Vagina (tissue), 2 donors: ENCODE results near the gene COL6A3. TPM values are rescaled to one million over a fixed set of nuclear protein-coding genes. Genes with fewer than 3 reads are reported as not detected.
A peak's percentile ranks its signal among the peaks of the same experiment; 100 is the strongest.

Experiments
- DNase-seq, 2 donors: peaks; one replicate each; pipeline ENCODE4 v3.0.0-alpha.2; 2017; ENCODE audit errors: extremely low spot score in 2 of 2
- H3K27ac ChIP-seq: fragments of 200-600 bp; sonication (generic); one replicate; pipeline ENCODE4 v1.5.1; 2019
- H3K27me3 ChIP-seq: fragments of 200-600 bp; sonication (generic); one replicate; pipeline ENCODE4 v1.5.1; 2019
- H3K36me3 ChIP-seq, 2 donors: fragments of 200-600 bp; sonication (generic); one replicate each; pipeline ENCODE4 v1.5.1; 2017 to 2019
- H3K4me1 ChIP-seq: fragments of 200-600 bp; sonication (generic); one replicate; pipeline ENCODE4 v1.5.1; 2019
- H3K4me3 ChIP-seq, 2 donors: fragments of 200-600 bp; sonication (generic); 1 replicate in 1 of 2; 2 replicates in 1 of 2; pipeline ENCODE4 v1.5.1; 2016 to 2019
- H3K9me3 ChIP-seq: fragments of 200-600 bp; sonication (generic); one replicate; pipeline ENCODE4 v1.5.1; 2019
- POLR2A ChIP-seq, 2 donors: fragments of 450-650 bp; IDR thresholded peaks; one replicate each; pipeline ENCODE4 v1.6.1; 2017; ENCODE audit warnings: antibody characterized with exemption in 2 of 2, mild to moderate bottlenecking in 2 of 2, moderate library complexity in 2 of 2
- POLR2AphosphoS5 ChIP-seq, 2 donors: sonication (generic); formaldehyde crosslinking; IDR thresholded peaks; one replicate each; pipeline ENCODE4 v1.9.0; 2017; ENCODE audit warnings: antibody characterized with exemption in 2 of 2, mild to moderate bottlenecking in 2 of 2, low read depth in 1 of 2; ENCODE audit not compliant: insufficient read depth in 1 of 2
- intact Hi-C: fragments of 100-400 bp; cut with DNase I; formaldehyde crosslinking; loops from one replicate; pipeline ENCODE4 v1.15.1; 2023
- total RNA-seq: library from RNA; depleted of rRNA; stranded (reverse); fragments of >200 nt; gene quantifications from one replicate; pipeline ENCODE4 v1.2.3, GENCODE V29; 2016
- TF ChIP-seq, protein P1 (sequence below), 3 experiments: fragments of 450-650 bp in 2 of 3; fragments of 200-600 bp in 1 of 3; sonication (generic) in 1 of 3; IDR thresholded peaks; one replicate each; pipeline ENCODE4 v1.5.1; 2017 to 2019; ENCODE audit warnings: antibody characterized with exemption in 3 of 3, mild to moderate bottlenecking in 2 of 3, moderate library complexity in 2 of 3

Gene COL6A3
- total RNA-seq, 1 donor from 2014 or later, result 315 TPM

DNA sequence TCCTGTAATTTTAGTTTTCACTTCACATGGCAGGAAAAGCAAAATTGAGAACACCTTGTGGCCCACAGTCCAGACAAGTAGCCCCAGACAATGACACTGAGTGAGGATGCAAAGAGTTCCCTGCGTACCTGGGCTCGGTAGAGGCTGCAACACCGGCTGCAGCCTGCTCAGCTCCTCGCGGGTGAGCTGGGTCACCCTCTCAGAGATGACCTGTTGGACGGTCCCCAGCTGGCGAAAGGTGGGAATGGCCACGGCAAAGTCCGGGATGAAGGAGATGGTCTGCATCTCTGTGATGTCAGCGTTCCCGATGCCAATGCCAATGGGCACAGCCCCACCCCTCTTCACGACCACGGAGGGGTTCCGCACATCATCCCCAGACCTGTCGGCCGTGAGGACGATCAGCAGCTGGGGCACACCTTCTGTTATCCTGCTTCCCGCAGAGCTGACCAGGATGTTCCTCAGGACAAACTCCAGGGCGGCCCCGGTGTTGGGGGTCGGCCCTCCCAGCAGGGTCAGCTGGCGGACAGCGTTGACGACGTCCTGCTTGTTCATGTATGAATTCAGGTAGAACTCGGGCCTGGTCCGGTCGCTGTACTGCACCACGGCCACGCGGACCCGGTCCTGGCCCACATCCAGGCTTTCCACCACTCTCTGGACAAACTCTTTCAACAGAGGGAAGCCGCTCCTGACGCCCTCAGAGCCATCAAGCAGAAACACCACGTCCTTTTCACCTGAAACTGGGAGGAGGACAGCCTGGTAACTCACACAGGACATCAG, 39.5 kb downstream of the COL6A3 start:
- H3K27me3 ChIP-seq, result no peaks in the 10 kb centered on the region
- peaks cover 0 to 46% of the 10 kb centered on the region in 2 donors for H3K36me3 ChIP-seq
- H3K9me3 ChIP-seq, result no peaks in the 10 kb centered on the region
- H3K27ac ChIP-seq, result peak overlapping the region; percentile 25
- intact Hi-C loops, result no loop called here
- H3K4me1 ChIP-seq, result peaks cover 4% of the 10 kb centered on the region
- H3K4me3 ChIP-seq, result no peak overlapping the region
- DNase-seq, result no peak
- TF ChIP-seq POLR2A (IDR thresholded peaks at IDR 0.05), result no peak
- TF ChIP-seq, protein P1, sequence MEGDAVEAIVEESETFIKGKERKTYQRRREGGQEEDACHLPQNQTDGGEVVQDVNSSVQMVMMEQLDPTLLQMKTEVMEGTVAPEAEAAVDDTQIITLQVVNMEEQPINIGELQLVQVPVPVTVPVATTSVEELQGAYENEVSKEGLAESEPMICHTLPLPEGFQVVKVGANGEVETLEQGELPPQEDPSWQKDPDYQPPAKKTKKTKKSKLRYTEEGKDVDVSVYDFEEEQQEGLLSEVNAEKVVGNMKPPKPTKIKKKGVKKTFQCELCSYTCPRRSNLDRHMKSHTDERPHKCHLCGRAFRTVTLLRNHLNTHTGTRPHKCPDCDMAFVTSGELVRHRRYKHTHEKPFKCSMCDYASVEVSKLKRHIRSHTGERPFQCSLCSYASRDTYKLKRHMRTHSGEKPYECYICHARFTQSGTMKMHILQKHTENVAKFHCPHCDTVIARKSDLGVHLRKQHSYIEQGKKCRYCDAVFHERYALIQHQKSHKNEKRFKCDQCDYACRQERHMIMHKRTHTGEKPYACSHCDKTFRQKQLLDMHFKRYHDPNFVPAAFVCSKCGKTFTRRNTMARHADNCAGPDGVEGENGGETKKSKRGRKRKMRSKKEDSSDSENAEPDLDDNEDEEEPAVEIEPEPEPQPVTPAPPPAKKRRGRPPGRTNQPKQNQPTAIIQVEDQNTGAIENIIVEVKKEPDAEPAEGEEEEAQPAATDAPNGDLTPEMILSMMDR (IDR thresholded peaks at IDR 0.05), result no peak
- TF ChIP-seq POLR2AphosphoS5 (IDR thresholded peaks at IDR 0.05; ENCODE audit: insufficient read depth in 1 of 2, low read depth in 1 of 2), result peak in 1 of 2 donors; percentile 51

DNA sequence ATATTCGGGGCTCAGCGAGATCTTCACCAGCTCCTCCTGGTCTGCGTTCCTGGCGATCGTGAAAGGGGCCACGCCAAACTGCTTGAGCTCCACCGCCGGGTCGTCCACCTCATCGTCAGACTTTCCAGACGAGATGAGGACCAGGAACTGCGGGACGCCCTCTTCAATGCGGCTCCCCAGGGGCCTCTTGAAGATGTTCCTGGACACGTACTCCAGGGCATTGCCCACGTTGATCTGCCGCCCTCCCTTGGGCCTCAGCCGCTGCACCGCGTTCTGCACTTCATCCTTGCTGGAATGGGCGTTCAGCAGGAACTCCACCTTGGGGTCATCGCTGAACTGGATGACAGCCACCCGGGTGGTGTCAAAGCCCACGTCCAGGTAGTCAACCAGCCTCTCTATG, 42.1 kb downstream of the COL6A3 start:
- TF ChIP-seq, protein P1 (IDR thresholded peaks at IDR 0.05), result no peak
- TF ChIP-seq POLR2AphosphoS5 (IDR thresholded peaks at IDR 0.05; ENCODE audit: insufficient read depth in 1 of 2, low read depth in 1 of 2) (peak in 1 of 2 donors; percentile 24), POLR2A (IDR thresholded peaks at IDR 0.05) (no peak)
- H3K27me3 ChIP-seq, result no peaks in the 10 kb centered on the region
- H3K27ac ChIP-seq, result no peak overlapping the region
- H3K4me3 ChIP-seq, result no peak overlapping the region
- DNase-seq, result no peak
- peaks cover 0 to 44% of the 10 kb centered on the region in 2 donors for H3K36me3 ChIP-seq
- peaks cover 4% of the 10 kb centered on the region for H3K4me1 ChIP-seq
- intact Hi-C loops, result no loop called here
- H3K9me3 ChIP-seq, result no peaks in the 10 kb centered on the region

DNA sequence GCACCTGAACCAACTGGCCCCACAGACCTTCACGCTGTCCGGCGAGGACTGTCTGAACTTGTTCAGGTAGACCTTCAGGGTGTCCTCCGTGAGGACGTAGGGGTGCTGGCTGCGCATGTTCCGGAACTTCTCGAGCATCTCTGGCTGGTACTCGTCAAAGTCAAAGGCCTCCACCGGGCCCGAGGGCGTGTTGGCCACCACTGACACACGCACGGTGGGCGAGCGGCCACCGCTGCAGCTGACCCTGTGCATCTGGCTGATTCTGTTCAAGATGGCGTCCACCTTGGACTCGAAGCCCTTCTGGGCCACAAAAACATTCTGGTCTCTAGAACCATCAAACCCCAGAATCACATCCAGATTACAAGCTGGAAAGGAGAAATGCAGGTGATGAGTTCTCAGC, 48.3 kb downstream of the COL6A3 start:
- no peak overlapping the region for H3K4me3 ChIP-seq
- peaks cover 19% of the 10 kb centered on the region for H3K4me1 ChIP-seq
- H3K36me3 ChIP-seq, result peaks cover 0 to 47% of the 10 kb centered on the region in 2 donors
- intact Hi-C loops, result no loop called here
- no peaks in the 10 kb centered on the region for H3K27me3 ChIP-seq
- H3K9me3 ChIP-seq, result no peaks in the 10 kb centered on the region
- no peak overlapping the region for H3K27ac ChIP-seq
- TF ChIP-seq, protein P1 (IDR thresholded peaks at IDR 0.05), result no peak
- TF ChIP-seq POLR2A (IDR thresholded peaks at IDR 0.05), result no peak
- TF ChIP-seq POLR2AphosphoS5 (IDR thresholded peaks at IDR 0.05; ENCODE audit: insufficient read depth in 1 of 2, low read depth in 1 of 2), result no peak
- DNase-seq, result no peak

DNA sequence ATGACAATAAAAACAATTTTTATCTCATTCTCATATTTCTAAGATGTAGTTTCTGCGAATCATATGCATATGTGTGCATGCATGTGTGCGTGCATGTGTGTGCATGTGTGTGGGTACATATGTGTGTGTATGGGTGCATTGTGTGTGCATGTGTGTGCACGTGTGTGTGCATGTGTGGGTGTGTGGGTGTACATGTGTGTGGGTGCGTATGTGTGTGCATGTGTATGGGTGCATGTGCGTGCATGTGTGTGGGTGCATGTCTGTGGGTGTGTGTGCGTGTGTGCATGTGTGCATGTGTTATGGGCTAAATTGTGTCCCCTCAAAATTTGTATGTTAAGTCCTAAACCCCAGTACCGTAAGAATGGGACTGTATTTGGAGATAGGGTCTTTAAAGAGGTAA, 49.3 kb downstream of the COL6A3 start:
- H3K36me3 ChIP-seq, result peaks cover 0 to 57% of the 10 kb centered on the region in 2 donors
- TF ChIP-seq POLR2AphosphoS5 (IDR thresholded peaks at IDR 0.05; ENCODE audit: insufficient read depth in 1 of 2, low read depth in 1 of 2) (no peak), POLR2A (IDR thresholded peaks at IDR 0.05) (no peak)
- TF ChIP-seq, protein P1 (IDR thresholded peaks at IDR 0.05), result no peak
- intact Hi-C loops, result no loop called here

More for the DNA sequence above, 49.3 kb downstream of the COL6A3 start:
- no peaks in the 10 kb centered on the region for H3K27me3 ChIP-seq
- H3K9me3 ChIP-seq, result no peaks in the 10 kb centered on the region
- peaks cover 28% of the 10 kb centered on the region for H3K4me1 ChIP-seq
- DNase-seq, result no peak
- no peak overlapping the region for H3K4me3 ChIP-seq
- H3K27ac ChIP-seq, result no peak overlapping the region
